B cell (primary cell): ENCODE data around the gene SUOX.

Source experiments
- CTCF ChIP-seq: fragments of 200-600 bp; IDR thresholded peaks from one replicate; pipeline ENCODE4 v1.8.0; 2022; ENCODE audit warnings: antibody characterized with exemption, mild to moderate bottlenecking
- EZH2 ChIP-seq: IDR thresholded peaks from 2 replicates; pipeline ENCODE4 v1.6.1; 2012; ENCODE audit warnings: borderline replicate concordance, low read depth, mild to moderate bottlenecking, moderate library complexity, low read length; ENCODE audit not compliant: insufficient read depth, poor library complexity, severe bottlenecking

- TF ChIP-seq CTCF (no peak), EZH2 (no peak)
Measured at GRCh38 chr12:56011509-56012090, 14.5 kb downstream of the SUOX start.
